ENCODE results near the gene DNAJC5G.

DNAJC5G gene, protein sequence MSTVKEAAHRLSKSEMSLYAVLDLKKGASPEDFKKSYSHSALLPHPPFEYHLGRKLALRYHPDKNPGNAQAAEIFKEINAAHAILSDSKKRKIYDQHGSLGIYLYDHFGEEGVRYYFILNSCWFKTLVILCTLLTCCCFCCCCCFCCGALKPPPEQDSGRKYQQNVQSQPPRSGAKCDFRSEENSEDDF

DNA sequence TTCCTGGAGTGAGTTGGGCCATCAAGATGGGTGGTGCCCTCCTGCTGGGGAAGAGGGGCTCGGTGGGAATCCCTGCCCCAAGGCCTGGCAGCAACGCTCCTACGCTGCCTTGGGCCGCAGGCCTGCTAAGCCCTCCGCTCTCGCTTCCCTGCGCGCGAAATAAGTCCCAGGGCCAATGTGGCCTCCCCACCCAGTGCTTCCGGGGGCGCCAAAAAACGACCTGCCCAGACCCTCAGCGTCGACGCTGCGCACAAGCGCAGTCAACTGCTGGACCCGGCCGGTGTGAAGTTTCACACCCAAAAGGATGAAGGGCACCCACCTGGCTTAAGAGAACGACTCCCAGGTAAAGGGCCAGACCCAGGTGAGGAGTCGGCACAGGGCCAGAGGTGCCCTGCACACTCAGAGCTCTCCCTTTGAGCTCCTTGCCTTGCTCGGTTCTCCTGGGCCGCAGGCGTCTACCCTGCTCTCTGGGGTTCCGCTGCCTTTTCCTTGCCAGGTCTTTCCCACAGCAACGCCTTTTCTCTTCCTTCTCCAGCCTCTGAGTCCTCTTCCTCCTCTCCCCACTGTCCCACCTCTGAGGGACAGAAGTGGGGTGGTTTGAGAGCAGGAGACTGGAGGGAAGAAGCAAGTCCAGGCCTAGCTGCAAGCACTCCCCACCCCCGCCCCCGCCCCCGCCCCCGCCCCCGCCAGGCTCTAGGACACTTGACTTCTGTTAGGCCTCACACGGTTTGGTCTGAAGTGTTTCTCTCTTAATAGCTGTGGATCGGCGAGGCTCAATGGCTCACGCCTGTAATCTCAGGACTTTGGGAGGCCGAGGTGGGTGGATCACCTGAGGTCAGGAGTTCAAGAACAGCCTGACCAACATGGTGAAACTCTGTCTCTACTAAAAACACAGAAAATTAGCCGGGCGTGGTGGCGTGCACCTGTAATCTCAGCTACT, at the start of gene DNAJC5G:
TSS of gene DNAJC5G (plus strand) at position 223 of the 940 bp plus-strand sequence. CDS start 1,296 bp downstream, outside the sequence.
- no peak for DNase-seq (ENCODE audit: low spot score)

DNA sequence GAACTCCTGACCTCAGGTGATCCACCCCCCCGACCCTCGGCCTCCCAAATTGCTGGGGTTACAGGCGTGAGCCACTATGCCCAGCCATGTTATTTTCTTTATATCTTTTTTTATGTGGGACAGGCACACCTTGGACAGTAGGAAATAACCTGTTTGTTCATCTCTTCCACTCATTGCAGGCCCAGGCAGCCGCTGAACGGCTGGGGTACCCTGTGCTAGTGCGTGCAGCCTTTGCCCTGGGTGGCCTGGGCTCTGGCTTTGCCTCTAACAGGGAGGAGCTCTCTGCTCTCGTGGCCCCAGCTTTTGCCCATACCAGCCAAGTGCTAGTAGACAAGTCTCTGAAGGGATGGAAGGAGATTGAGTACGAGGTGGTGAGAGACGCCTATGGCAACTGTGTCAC, 49.7 kb upstream of the DNAJC5G start:
- no peak for DNase-seq (ENCODE audit: low spot score)

DNA sequence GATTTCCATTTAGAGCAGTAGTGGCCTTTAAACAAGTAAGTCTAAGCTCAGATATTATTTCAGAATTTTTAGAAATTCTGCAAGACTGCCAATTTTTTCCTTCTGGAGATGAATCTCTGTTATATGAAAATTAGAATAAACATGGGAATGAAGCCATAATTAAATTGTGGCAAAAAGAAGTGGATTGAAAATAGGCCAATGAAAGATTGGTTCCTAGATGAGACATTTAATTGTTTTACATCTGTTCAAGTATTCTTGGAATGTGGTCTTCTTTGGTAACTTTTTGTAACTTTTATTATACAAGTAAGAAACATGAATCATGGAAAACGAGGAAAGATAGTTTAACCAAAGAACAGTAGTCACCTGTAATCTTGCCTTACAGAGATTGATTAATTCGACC, 47.7 kb upstream of the DNAJC5G start:
- no peak for DNase-seq (ENCODE audit: low spot score)

DNA sequence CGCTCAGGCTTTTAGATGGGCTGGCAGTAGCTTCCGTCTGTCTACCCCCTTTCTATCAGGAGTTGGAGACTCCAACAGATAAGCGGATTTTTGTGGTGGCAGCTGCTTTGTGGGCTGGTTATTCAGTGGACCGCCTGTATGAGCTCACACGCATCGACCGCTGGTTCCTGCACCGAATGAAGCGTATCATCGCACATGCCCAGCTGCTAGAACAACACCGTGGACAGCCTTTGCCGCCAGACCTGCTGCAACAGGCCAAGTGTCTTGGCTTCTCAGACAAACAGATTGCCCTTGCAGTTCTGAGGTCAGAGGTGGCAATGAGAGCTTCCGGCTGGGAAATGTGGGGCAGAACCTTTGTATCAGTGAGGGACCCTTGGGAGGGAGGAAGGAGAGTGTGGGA, 43.3 kb upstream of the DNAJC5G start:
- no peak for DNase-seq (ENCODE audit: low spot score)

DNA sequence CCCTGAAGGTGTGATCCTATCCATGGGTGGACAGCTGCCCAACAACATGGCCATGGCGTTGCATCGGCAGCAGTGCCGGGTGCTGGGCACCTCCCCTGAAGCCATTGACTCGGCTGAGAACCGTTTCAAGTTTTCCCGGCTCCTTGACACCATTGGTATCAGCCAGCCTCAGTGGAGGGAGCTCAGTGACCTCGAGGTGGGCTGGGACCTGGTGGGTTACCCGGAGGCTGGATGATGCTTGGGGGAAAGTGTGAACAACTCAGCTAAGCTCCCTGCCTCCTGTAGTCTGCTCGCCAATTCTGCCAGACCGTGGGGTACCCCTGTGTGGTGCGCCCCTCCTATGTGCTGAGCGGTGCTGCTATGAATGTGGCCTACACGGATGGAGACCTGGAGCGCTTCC, 41.9 kb upstream of the DNAJC5G start:
- no peak for DNase-seq (ENCODE audit: low spot score)

DNA sequence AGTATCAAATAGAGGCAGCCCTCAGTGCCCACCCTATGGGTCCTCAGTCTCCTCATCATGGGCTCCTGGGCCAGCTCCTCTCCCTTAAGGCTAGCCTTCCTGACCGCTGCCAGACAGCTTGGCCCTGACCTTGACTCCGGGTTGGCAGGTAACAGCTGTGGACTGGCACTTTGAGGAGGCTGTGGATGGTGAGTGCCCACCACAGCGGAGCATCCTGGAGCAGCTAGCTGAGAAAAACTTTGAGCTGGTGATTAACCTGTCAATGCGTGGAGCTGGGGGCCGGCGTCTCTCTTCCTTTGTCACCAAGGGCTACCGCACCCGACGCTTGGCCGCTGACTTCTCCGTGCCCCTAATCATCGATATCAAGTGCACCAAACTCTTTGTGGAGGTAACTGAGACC, 39.1 kb upstream of the DNAJC5G start:
- no peak for DNase-seq (ENCODE audit: low spot score)

DNA sequence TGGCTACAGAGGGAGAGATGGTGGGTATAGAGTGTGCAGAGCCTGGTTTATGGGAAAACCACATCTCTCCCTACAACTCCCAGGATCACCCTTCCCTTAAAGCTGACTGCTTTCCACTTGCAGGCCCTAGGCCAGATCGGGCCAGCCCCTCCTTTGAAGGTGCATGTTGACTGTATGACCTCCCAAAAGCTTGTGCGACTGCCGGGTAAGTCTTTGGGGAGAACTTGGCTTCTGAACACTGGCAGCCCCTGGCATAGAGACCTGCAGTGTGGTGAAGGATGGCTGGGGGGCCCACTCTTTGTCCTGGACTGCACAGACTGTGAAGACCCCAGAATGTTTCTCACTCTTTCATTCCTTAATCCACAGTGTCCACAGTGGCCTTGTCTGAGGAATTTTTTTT, 38.6 kb upstream of the DNAJC5G start:
- DNase-seq (ENCODE audit: low spot score): no peak

DNA sequence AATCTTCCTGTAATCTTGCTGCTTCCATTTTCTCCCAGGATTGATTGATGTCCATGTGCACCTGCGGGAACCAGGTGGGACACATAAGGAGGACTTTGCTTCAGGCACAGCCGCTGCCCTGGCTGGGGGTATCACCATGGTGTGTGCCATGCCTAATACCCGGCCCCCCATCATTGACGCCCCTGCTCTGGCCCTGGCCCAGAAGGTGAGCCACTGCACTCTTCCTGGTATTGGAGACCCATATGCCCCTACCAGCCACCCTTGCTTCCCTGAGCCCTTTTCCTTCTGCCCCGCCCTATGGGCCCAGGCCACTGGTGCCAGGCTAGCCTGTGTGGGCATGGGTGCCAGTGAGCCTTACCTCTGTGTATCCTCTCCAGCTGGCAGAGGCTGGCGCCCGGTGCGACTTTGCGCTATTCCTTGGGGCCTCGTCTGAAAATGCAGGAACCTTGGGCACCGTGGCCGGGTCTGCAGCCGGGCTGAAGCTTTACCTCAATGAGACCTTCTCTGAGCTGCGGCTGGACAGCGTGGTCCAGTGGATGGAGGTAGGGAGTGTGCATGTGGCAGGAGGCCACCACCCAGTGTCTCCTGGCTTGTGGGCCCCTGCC, 37.8 kb upstream of the DNAJC5G start:
- DNase-seq (ENCODE audit: low spot score): no peak

DNA sequence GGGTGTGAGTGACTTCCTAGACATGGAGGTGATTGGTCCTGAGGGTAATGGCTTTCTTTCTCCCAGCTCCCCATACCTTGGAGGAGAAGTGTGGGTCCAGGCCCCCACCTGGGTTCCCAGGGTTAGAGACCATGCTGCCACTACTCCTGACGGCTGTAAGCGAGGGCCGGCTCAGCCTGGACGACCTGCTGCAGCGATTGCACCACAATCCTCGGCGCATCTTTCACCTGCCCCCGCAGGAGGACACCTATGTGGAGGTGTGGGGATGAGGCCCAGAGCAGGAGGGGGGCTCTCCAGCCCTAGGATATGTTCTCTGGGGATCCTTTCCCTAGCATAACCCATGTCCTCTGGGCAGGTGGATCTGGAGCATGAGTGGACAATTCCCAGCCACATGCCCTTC, 36.3 kb upstream of the DNAJC5G start:
- no peak for DNase-seq (ENCODE audit: low spot score)

DNA sequence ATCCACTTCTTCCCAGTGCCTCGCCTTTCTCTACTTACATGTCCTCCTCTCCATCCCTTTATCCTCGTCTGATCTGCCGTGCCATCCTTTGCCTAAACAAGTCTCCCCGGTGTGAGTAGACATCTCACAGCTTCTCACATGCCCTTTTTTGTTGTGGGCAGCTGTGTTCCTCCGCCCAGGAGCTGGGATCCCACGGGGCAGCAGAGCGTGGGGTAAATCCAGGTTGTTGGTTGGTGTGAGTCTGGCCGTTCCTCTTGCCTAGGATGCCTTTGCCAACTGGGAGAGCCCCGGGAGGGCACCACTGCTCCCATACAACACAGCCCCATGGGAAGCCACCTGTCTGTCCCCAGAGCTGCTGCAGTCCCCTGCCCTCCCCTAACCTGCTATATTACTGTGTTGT, 34.8 kb upstream of the DNAJC5G start:
- DNase-seq (ENCODE audit: low spot score): no peak

DNA sequence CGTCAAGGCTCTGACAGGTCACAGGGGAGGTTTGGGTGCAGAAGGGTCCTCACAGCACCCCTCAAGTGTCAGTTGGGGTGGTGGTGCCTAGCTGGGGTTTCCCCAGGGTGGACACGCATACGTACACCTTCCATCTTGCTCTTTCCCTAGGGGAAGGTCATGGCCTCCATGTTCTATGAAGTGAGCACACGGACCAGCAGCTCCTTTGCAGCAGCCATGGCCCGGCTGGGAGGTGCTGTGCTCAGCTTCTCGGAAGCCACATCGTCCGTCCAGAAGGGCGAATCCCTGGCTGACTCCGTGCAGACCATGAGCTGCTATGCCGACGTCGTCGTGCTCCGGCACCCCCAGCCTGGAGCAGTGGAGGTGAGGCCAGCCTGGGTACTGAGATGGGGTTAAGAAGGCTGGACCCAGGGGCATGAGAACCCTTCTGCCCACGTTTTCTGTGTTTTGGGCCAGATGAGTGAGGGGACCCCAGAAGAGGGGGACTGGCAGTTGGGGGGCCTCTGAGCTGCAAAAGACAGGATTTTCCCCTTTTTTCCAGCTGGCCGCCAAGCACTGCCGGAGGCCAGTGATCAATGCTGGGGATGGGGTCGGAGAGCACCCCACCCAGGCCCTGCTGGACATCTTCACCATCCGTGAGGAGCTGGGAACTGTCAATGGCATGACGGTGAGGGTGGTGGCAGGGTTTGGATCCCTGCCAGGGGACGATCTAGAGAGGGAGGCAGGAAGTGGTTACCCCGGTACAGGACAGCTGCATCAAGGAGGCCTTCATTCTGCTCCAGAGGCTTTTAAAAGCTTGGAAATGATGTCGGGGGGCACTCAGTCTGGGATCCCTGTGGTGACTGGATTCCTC, 33.2 kb upstream of the DNAJC5G start:
- DNase-seq (ENCODE audit: low spot score): no peak

DNA sequence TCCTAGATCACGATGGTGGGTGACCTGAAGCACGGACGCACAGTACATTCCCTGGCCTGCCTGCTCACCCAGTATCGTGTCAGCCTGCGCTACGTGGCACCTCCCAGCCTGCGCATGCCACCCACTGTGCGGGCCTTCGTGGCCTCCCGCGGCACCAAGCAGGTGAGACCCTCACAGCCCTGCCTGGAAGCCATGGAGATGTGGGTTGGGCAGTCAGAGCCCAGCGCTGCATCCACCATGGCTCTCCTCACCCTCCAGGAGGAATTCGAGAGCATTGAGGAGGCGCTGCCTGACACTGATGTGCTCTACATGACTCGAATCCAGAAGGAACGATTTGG, 32.6 kb upstream of the DNAJC5G start:
- no peak for DNase-seq (ENCODE audit: low spot score)

DNA sequence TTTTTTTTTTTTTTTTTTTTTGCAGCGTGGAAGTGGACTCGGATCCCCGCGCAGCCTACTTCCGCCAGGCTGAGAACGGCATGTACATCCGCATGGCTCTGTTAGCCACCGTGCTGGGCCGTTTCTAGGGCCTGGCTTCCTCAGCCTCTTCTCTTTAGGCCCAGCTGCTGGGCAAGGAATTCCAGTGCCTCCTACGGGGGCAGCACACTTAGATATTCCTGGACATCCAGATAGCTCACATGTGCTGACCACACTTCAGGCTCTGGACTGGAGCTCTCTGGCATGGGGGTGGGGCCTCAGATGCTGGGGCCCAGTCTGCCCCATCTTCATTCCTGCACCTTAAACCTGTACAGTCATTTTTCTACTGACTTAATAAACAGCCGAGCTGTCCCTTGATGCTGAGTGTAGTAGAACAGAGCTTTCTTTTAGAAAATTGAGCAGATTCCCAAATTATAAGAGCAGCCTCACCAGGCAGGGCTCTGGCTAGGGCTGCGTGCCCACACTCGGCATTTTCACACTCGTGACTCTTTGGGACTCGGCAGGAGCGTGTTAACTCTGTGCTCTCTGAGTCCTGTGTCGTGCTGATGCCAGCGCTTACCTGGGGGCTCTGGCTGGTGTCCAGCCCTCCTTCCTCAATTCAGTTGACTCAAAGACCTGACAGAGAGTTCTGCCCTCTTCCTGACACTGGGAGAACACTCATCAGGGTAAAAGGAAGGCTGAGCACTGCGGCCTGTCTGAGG, 31.7 kb upstream of the DNAJC5G start:
- no peak for DNase-seq (ENCODE audit: low spot score)

DNA sequence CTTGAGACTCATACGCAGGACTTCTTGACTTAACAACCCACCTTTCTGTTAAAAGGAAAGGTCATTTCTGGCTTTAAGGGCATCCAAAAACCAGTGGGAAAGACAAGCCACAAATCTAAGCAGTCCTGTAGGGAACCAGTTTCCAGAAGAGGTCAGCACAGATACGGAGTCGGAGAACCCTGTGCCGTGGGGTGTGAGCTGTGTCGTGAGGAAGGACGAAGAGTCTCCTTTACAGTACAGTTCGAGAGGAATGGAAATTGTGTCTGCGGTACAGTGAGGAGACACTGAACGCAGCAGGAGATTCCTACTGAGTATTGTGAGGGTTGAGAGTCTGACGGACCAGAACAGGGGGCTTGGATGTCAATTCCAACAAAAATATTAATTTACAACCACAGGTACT, 30.1 kb upstream of the DNAJC5G start:
- DNase-seq (ENCODE audit: low spot score): no peak

DNA sequence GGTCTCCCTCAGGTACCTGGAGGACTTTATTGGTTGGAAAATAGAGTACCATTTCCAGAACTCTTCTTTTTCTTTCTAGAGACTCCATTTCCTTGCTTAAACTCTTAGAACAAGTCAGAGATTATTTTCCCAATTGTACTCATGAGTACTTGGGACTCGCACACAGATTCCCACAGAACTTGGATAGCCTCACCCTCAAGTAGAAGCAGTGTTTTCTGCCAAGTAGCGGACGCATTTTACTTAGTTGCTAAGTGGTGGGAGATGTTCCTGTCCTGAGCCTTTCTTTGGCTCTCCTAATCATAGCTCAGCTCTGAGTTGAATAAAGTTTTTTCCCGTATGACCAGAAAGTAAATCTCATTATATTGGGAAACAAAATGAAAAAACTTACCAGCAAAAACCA, 29.6 kb upstream of the DNAJC5G start:
- DNase-seq (ENCODE audit: low spot score): peak; percentile 4

DNA sequence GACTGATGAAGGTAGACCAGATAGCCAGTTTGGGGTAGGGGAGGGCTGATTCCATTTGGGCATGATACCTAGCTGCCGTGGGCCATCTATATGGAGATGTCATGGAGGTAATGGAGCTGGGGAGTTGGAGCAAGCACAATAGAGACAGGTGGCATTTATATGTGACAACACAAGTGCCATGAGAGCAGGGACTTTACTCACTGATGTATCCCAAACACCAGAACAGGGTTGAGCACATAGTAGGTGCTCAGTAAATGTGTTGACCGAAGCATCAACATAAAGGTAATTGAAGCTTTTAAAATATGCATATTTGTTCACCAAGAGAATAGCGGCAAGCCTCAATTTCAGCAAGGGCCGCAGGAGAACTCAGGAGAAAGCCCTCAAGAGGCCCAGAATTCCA, 27.3 kb upstream of the DNAJC5G start:
- DNase-seq (ENCODE audit: low spot score): no peak

DNA sequence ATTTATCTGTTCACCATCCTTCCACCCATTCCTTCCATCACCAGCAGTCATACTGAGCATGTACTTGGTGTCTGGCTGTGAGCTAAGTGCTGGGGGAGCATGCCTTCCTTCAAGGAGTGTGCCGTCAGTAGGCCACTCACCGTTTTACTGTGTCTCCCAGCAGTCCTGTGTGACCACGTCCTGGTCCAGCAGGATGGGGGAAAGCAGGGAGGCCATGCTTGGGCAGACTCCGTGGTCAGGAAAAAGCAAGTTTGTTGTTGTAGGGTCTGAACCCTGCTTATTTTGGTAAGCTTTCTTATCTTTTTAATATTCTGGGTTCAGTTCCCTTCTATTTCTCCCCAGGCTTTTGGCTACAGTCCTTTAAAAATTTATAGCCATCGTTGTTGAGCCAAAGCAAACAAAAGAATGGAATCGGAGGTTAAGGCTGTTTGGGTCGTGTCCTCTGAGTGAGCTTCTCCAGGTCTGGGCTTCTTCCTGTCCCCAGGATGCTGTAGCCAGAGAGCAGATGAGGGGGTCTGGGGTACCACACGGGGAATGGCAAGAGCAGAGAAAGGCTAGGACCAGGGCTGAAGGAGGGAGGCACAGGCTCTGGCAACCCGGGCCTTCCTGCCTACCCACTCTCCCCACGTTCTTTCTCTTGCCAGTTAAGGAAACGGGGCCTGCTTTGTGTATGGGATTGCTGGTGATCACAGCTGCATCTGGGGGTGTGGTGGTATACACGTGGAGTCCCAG, 25.9 kb upstream of the DNAJC5G start:
- no peak for DNase-seq (ENCODE audit: low spot score)

DNA sequence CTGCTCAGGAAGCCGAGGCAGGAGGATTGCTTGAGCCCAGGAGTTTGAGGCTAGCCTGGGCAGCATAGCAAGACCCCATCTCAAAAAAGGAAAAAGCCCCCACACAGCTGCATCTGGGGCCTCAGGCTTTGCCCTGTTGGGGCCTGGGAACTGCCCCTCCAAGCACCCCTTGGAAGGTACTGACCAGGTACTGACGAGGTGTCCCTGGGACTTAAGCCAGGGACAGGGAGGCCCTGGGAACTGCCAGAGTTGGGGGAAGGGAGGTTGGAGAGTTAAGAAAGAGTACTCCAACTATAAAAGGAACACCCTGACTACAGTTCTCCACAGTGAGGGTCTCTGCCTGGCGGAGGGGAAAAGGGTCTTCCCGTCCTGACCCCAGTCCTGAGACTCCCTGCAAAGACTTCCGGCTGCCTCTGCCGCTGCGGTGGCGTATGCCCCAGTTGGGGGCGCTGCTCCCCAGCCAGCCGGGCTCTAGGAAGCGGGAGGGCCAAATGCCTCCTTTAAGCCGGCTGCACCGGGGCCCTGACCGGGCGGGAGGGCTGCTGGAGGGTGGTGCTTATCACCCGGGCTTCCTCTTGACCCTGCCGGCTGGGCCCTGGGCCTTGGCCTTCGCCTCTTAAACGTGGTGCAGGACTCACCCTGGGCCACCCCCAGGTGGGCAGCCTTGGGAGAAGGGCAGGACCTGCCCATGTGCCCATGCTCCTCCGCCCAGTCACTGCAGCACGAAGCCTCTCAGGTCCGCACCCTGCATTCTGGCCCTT, 25.2 kb upstream of the DNAJC5G start:
- peak; percentile 3 for DNase-seq (ENCODE audit: low spot score)

DNA sequence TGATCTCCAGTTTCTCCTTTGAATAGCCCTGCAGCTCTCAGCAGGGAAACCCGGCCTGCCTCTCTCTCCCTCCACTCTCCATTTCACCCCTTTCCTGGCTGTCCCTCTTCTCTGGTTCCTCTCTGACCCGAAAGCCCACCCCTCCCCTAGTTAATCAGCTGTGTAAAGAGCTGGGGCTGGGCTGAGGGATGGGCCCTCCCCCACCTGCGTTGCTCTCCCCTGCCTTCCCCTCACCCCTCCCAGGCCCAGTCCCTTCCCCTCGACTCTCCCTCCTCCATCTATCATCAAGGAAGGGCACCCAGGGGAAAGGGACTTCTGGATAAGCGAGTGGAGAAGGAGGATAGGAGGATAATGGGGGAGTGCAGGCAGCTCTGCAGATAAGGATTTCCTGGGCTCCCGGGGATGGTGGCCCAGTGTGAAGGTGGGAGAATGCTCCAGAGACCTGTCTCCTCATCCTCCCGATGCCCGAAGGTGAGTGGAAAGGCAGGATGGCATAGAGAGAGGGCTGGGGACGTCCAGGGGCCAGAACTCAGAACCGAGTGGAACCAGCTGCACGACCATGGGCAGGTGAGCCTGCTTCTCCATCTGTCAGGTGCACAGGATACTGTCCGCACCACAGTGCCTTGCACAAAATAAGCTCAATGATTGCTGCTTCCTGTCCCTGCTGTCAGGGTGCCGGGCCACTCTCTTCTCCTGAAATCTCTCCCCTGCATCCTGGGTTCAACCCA, 24.4 kb upstream of the DNAJC5G start:
- no peak for DNase-seq (ENCODE audit: low spot score)
